GM04504 (cell line): ENCODE measurements around the gene ZMIZ1.

Experiments used
- DNase-seq: peaks from one replicate; pipeline ENCODE4 v3.0.0-alpha.2; 2012; ENCODE audit warnings: low read depth

ZMIZ1 gene

DNA sequence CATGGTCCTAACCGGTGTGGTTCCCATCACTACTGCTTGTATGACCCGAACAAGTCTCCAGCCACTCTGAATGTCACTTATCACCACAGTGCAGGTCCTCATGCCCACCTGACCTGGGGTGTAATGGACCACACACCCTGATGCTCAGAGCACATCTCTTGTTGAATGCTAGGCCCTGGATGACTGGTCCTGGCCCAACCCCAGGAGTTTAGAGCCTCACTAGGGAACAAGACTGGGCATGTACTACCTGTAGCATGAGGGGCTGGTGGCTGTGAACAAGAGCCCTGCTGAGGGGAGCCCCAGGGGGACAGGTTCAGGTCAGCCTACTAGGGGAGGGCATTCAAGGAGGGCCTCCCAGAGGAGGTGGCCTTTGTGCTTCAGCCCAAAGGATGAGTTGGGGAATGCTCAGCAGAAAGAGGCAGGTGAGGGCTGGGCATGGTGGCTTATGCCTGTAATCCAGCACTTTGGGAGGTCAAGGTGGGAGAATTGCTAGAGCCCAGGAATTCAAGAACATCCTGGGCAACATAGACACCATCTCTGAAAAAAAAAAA is 31.2 kb downstream of the ZMIZ1 start:
- no peak for DNase-seq

DNA sequence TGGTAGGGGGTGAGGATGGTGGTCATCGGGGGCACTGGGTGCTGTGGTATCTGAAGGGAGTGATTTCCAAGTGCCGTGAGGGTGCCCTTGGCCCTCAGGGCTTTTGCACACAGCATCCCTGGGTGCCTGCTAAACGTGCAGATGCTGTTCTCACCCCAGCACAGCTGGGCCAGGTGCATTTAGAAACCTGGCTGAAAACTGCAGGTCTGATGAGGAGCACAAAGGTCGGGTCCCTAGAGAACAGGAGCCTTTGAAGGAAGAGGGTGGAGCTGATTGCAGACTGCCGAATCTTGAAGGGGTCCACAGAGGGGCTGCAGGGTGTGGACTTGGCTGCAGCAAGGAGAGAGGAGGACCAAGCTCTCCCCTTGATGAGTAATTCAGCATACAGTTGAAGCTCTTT is 32.0 kb downstream of the ZMIZ1 start:
- DNase-seq: no peak

DNA sequence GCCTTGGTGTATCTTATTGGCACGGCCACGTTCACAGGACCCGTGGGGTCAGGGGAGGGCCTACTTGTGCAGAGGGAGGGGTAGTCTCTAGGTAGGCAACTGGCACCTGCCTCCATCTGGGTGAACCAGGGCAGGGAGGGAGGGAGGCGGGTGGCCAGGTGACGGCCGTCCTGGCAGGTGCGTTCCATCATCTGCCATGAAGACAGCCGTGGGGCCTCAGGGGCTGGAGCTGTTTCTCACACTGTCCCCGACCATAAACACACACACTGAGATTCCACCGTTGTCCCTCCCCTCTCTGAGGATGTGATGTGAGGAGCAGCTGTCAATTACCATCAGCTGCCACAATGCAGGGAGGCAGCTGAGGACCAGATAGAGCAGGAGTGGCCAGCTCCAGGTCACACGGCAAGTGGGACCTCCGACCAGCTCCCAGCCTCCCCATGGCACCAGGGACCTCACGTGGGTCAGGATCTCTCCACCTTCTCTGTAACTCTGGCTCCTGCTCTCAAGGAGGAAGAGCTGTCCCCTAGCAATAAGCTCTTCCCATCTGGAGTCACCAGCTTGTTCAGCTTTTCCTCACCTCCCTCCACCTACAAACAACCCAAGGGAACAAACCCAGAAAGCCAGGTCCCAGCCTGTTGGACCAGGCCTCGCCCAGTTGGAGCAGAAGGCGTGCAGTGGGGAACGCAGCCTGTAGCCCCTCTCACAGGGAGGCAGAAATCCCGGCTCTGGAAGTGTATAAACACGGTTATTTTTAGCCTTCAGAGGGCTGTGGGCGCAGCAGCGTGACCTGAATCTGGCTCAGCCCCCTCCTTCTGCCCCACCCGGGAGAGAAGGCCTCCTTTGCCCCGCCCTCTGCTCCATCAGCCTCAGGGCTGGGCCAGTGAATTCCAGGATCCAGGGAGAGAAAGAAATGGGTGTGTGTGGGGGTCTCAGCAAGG is 33.1 kb downstream of the ZMIZ1 start:
- DNase-seq: no peak

DNA sequence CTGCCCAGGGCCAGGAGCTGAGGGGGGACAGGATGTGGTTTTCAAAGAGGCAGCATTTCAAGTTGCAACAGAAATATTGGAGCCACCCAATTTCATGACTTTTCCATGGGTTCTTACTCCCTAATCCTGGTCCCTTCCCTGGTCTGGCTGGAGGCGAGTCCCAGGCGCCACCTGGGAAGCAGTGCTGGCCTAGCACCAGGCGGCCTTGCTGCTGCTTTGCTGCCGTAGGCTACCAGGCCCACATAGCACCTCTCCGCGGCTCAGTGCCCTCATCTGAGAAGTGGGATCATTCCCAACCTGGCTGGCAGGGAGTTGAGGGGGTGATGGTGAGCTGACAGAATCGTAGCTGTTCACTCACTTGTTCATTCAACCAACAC is 33.7 kb downstream of the ZMIZ1 start:
- DNase-seq: no peak

DNA sequence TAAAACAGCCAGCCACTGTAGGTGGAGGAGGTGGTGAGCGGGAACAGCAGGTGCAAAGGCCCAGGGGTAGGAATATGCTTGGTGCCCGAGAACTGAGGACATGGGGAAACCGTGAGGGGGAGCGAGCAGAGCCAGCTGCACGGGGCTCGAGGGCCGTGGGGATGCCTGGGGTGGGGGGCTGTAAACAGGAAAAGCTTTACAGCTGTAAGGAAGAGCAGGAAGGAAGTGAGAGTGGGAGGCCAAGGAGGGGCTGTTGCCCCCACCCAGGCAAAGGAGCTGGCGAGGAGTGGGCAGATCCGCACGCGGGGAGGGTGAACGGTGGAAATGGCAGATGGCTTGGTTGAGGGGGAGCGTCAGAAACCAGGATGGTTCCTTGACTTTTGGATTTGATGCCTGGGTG is 34.4 kb downstream of the ZMIZ1 start:
- no peak for DNase-seq

DNA sequence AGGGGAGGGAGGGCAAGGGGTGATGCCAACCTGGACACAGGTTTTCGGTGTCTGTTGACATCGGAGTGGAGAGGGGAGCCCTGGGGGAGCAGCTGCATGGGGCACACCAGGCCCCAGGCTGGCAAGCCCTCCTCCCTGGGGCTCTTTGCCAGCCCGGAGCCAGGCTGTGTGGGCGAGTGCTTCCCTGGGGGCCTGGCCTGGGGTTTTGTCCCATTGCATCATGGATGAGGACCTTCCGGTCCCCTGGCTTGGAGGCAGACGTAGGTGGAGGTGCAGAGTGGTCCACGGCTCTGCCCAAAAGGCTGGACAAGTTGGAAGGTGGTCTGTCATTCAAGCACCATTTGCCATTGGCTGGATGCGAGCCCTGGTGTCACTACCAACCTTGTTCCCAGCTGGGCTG is 34.8 kb downstream of the ZMIZ1 start:
- no peak for DNase-seq

DNA sequence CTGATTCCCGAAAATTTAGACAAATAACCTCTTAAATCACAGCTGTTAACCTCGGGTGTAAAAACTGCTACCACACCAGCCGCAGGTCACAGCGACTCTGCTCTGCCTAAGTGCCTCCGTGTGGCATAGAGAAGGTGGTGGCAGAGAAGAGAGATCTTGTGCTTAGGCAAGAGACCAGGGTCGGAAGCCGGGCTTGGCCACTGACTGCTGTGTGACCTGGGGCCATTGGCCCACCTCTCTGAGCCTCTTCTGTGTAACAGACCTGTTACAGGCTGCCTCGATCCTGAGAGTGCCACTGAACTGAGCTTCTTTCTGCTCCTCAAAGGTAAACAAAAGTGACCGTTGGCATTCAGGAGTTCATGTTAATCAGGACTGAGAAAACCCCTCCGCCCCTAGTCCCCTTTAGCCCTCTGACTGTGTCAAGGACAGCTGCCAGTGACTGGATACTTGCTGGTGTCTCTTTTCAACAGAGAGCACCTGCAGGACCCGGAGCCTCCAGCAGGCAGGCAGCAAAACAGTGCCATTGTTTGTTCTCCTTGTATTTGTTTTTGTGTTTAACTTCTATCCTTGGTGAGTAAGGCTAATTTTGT is 36.5 kb downstream of the ZMIZ1 start:
- no peak for DNase-seq

DNA sequence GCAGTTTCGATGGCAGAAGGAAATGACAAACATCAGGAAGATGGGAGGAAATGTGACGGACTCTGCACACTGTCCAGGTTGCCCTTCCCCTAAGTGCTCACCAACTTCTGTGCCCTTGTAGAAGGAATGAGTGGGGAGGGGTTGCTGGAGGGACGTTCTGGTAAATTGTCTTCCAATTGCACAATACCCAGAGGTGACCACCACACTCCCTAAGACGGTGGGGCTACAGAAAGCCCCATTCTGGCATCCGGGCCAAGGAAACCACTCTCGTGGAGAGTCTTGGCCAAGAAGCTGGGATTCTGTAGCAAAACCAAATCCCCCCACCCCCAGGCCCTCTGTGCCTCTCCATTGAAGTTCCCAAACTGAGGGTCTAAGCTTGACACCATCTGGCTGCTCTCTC is 37.1 kb downstream of the ZMIZ1 start:
- DNase-seq: no peak

DNA sequence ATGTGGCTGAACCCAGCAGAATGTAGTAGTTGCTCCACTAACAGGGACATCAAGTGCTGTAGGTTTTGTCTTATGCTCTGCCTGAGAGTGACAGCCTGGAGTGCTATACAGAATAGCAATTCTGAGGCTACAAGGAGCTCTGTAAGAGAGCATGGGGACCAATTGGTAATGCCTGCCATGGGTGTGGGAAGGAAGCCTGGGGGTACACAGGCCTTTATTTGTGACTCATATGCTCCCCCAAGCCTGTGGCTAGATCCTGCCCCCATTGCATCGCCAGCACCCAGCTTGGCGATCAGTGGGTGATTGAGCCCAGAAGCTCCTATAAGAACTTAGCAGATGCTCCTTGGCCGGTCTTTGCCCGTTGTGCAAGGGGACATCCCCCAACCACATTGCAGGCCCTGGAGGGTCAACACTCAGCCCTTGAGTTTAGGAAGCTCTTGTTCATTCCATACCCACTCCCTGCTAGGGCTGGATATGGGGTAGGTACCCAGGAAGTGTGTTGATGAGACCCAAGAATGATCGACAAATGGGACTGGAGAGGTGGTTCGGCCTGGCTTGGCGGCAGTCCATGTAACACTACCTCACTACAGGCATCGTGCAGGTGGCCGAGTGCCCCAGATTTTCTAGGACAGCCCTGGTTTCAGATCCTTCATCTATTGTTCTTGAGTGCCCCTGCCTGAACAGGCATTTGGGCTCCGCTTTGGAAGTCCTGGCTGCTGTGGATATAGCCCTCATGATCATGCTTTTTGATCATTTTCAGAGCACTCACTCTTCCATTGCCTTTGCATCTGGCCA is 37.7 kb downstream of the ZMIZ1 start:
- no peak for DNase-seq

DNA sequence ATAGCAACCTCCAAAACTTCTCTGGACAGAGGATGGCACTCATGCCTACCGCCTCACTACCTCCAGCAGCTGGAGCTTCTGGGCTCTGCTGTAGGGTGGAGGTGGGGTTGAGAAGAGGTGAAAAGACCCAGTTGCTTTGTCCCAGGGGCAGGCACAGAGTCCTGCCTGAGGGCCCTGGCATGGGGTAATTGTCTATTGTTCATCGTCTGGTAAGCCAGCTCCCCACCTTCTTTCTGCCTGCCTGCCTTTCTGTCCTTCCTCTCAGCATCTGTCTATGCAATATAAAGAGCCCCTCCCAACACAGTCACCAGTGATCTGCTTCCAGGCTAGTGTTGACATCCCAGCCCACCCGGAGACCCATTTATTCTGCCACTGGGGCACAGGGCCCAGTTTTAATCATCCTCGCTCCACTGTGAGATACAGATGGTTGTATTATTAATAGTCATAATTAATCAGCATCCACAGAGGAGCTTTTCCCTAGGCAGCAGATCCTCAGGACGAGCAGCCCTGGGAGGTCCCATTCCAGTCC is 39.0 kb downstream of the ZMIZ1 start:
- no peak for DNase-seq

DNA sequence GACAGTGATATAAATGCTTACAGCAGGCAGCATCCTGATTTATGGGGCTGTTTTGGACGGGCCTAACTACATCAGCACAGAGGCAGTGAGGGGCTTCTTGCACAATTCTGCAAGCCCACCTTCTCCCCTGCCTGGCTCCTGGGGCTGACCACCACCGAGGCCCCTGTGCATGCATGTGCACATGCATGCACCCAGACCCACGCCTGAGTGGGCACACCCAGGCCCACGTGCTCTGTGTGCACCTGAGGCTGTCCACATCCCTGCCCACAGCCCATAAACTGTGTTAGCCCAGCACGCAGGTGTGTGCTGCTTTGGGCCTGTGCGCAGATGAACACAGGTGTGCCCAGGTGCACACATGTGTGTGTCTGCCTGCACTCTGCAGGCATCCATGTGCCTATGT is 40.0 kb downstream of the ZMIZ1 start:
- DNase-seq: no peak

DNA sequence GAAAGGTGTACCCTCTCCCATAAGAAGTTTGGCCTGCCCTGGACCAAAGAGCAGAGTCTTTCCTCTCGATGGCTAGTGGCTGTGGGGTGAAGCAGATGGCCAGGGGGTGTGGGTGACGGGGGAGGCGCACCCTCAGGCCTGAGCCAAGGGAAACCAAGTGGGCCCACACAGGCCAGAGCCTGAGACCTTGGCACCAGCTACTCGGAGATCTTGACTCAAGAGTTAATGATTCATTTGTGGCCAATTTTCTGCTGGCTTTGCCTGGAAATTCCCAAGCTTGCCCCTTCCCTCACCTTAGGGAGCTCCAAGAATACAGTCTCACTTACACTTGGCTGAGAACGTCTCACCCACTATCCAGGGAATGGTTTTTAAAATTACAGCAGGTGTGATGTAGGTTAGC is 42.7 kb downstream of the ZMIZ1 start:
- DNase-seq: no peak

DNA sequence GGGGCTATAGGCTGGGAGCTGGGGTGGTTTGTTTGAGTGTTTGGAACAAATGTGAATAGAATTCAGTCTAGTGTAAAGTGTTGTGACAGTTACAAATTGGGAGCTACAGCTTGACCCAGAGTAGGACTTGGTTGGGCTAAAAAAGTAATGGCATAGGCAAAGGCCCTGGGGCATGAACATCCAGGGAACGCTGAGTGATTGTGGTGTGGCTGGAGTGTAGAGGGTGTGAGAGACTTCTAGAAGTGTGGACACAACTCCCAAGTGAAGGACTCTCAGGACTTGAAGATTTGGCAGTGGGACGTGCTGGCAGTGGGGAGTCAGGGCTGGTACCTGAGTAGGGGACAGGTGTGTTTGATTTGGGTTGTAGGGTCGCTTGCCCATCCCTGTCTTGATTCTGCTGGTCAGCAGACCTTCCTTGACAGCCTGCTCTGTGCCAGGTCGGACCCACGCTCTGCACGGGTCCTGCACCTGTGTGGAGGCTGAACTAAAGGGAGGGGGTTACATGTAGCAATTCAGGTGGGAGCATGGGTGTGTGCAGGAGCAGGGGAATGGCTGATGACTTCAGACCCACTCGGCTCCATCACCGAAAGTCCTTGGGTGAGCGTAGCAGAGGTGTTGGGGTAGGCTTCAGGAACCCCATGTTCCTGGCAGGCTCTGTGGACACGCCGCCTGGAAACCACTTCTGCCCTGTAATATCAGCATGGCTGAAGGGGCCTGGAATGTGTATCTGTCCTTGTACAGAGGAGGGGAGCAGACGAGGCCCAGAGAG is 43.3 kb downstream of the ZMIZ1 start:
- no peak for DNase-seq

DNA sequence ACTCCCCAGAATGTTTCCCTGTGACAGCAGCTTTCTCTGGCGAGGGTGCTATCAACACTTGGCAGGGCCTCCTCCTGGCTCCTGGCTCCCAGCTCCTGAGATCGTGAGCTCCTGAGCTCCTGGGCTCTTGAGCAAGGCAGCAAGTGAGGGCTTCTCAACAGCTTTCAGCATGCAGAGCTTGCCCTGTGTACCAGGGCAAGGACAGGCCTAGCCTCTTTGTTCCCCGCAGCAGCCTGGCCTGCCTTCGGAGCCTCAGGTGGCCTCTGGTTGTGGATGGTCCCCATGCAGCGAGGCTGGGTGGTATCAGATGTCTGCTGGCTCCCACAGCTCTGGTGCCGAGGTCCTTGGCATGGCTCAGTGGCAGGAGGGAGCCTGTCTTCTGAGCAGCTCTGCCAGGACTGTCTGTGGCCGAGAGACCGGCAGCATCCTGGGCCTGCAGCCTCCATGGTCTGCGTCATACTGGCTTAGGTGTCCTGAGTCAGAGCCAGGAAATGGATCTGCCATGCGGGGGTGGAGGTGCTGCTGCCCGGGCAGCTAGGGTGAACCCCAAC is 44.2 kb downstream of the ZMIZ1 start:
- peak; percentile 60 for DNase-seq

DNA sequence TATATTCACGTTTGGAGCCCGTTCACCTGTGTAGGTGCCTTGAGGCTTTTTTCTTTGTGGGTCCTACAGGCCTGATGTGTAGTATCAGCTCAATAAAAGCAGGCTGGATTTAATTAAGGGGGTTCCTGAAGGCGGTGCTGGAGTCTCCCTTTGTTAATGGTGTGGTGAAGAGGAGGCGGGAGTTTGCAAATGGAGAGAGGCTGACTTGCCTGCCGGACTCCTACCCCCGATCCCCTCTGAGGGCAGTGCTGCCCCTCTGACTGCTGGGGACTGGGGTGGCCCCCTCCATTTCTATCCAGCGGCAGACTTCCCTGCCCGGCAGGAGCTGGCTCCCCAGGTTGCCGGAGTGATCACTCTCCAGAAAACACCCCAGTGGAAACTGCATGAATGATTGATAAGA is 45.1 kb downstream of the ZMIZ1 start:
- no peak for DNase-seq

DNA sequence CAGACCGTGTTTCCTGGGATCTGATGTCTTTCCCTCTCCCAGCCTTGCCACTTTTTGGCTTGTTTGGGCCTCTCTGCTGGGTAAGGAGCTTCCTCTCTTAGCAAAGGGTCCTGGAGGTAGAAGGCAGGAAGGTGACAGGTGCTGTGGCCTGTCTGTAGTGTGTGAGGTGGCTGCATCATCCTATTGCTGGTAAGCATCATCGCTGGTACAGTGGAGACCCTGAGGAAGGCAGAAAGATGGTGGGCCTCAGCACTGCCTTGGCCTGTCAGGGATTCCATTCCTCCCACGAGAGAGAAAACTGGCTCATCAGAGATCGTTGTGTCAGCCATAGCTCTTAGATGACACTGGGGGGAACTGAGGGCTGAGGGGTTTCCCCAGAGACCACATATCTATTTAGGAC is 46.5 kb downstream of the ZMIZ1 start:
- no peak for DNase-seq

DNA sequence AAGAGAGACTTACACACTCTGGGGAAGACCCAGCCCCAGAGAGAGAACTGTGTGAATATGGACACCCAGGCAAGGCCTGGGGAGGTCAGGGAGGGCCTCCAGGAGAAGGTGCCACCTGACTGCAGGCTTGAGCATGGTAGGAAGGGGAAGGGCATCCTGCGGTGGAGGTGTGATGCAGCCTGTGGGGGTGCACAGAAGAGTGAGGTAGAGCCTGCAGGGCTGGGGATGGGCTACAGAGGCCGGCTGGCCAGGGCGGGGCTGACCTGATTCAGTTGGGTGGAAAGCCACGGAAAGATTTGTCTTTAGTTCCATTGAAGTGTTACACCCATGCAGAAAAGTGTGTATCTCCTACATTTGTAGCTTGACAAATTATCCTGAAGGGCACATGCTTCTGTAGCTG is 47.6 kb downstream of the ZMIZ1 start:
- DNase-seq: no peak

DNA sequence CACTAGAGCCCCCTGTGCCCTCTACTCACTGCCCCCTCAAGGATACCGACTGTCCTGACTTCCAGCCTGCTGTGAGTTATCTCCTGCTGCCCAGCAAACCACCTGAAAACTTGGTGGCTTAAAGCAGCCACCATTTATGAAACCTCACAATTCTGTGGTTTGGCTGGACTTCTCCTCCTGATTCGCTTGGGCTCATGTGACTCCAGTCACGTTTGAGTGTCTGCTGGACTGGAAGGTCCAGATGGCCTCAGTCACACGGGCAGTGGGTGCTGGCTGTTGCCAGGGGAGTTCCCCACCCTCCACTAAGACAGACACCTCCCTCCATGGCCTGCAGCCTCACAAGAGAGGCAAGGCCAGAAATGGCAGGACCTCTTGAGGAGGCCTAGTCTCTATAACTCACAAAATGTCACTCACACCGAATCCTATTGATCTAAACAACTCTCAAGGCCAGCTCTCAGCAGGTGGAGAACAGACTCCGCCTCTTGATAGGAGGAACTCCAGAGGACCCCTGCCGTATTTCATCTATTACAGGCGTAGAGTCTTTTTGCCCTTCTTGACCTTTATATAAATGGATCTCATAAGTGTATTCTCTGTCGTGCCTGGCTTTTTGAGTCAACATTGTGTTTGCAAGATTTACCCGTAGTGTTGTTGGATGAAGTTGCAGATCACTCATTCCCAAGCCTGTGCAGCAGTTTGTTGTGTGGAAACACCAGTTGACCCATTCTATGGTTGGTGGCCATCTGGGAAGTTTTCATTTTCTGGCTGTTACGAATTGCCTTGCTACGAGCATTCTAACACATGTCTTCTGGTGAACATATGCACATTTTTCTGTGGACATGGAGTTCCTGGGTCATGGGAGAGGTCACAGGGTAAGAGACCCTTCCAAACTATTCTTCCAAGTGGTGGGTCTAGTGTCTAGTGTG is 48.3 kb downstream of the ZMIZ1 start:
- no peak for DNase-seq

DNA sequence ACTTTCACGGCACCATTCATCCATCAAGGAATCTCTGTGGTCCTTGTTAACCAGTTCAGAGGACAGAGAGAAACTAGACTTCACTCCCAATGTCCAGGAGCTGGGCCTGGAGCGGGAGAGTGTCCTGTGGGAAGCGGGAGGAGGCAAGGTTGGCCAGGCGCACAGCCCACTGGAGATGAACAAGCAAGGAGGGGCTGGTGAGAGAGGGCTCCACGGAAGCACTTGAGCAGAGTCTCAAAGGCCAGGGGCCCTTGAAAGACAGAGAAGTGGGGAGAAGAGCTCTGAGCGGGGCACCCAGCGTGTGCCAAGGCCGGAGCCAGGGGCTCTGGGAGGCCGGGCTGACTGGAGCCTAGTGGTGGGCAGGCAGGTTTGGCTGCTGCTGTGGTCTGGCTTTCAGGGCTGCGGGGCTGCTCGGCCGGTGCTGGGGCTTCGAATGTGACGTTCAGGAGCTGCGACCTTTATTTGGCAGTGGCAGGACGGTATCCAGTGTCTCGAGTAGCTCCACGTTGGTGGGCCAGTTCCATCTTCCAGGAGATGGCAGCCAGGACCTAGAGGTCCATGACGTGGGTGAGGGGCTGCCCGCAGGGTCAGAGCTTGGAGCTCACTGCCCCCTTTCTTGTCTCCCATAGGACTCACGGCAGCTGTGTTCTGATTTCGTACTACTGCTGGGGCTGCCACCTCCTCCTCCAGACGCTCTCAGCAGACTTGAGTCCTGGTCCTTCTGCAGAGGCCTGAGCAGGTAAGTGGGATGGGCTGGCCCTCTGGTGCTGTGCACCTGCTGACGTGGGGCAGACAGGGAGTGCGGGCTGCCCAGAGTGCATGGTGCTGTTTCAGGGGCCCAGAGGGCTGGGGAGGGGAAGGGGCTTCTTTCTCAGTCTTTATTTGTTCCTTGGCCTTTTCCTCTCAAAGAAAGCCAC is 49.8 kb downstream of the ZMIZ1 start:
- DNase-seq: no peak
